LNCaP clone FGC (cell line): ENCODE results near the gene RRBP1.

Source experiments
- DNase-seq: peaks from one replicate; pipeline ENCODE4 v3.0.0-alpha.2; 2011; ENCODE audit warnings: low read depth
- H3K4me3 ChIP-seq: 2 replicates; pipeline ENCODE4 v1.5.1; 2011; ENCODE audit warnings: mild to moderate bottlenecking, low read depth, low read length, control low read depth
- CTCF ChIP-seq: IDR thresholded peaks from 2 replicates; pipeline ENCODE4 v1.5.1; 2012; ENCODE audit warnings: mild to moderate bottlenecking; ENCODE audit not compliant: control insufficient read depth, insufficient read depth; ENCODE audit errors: extremely low read depth

RRBP1 gene

GRCh38 chr20:17625246-17626051, 56.6 kb downstream of the RRBP1 start:
- DNase-seq: no peak
- no peak overlapping the region for H3K4me3 ChIP-seq
- no peak for TF ChIP-seq CTCF

GRCh38 chr20:17624551-17625245, 57.3 kb downstream of the RRBP1 start:
- no peak for TF ChIP-seq CTCF
- DNase-seq: no peak
- no peak overlapping the region for H3K4me3 ChIP-seq

GRCh38 chr20:17624070-17624469, 58.0 kb downstream of the RRBP1 start:
- DNase-seq: no peak
- H3K4me3 ChIP-seq: no peak overlapping the region
- no peak for TF ChIP-seq CTCF

GRCh38 chr20:17622851-17623508, 59.1 kb downstream of the RRBP1 start:
- TF ChIP-seq CTCF: no peak
- no peak for DNase-seq
- no peak overlapping the region for H3K4me3 ChIP-seq

- DNase-seq: no peak
- TF ChIP-seq CTCF: no peak
- H3K4me3 ChIP-seq: no peak overlapping the region
These were observed 59.8 kb downstream of the RRBP1 start for GRCh38 chr20:17622086-17622850.

- TF ChIP-seq CTCF: no peak
- no peak for DNase-seq
- no peak overlapping the region for H3K4me3 ChIP-seq
These were observed 60.6 kb downstream of the RRBP1 start for GRCh38 chr20:17621229-17621968.
